Measurements from ENCODE around the gene PCDHB11.
"Not testable (repeated sequence)": the region's sequence is repeated elsewhere in the genome, so short reads cannot be mapped to it uniquely, and the experiment has no call there.

DNA sequence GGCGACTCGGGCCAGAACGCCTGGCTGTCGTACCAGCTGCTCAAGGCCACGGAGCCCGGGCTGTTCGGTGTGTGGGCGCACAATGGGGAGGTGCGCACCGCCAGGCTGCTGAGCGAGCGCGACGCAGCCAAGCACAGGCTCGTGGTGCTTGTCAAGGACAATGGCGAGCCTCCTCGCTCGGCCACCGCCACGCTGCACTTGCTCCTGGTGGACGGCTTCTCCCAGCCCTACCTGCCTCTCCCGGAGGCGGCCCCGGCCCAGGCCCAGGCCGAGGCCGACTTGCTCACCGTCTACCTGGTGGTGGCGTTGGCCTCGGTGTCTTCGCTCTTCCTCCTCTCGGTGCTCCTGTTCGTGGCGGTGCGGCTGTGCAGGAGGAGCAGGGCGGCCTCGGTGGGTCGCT, 5.1 kb upstream of the PCDHB11 start:
- TF ChIP-seq, protein P1, sequence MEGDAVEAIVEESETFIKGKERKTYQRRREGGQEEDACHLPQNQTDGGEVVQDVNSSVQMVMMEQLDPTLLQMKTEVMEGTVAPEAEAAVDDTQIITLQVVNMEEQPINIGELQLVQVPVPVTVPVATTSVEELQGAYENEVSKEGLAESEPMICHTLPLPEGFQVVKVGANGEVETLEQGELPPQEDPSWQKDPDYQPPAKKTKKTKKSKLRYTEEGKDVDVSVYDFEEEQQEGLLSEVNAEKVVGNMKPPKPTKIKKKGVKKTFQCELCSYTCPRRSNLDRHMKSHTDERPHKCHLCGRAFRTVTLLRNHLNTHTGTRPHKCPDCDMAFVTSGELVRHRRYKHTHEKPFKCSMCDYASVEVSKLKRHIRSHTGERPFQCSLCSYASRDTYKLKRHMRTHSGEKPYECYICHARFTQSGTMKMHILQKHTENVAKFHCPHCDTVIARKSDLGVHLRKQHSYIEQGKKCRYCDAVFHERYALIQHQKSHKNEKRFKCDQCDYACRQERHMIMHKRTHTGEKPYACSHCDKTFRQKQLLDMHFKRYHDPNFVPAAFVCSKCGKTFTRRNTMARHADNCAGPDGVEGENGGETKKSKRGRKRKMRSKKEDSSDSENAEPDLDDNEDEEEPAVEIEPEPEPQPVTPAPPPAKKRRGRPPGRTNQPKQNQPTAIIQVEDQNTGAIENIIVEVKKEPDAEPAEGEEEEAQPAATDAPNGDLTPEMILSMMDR (IDR thresholded peaks at IDR 0.05) = not testable (repeated sequence)
- TF ChIP-seq POLR2A (IDR thresholded peaks at IDR 0.05) = not testable (repeated sequence)
